SU-DHL-6 (cell line): ENCODE results near the gene CACNB3.

Source experiments
- EZH2phosphoT487 ChIP-seq: fragments of 200-600 bp; sonication (generic), shearing (Covaris generic); conservative IDR thresholded peaks from 2 replicates; pipeline ENCODE4 v1.6.1; 2018; ENCODE audit warnings: mild to moderate bottlenecking, antibody characterized with exemption, low read length, moderate library complexity, mixed read lengths
- TF ChIP-seq, protein P1 (sequence below): fragments of 200-600 bp; sonication (generic); IDR thresholded peaks from one replicate; pipeline ENCODE4 v1.5.1; 2017; ENCODE audit warnings: antibody characterized with exemption, mild to moderate bottlenecking, low read length, moderate library complexity; ENCODE audit not compliant: insufficient read depth, poor library complexity, severe bottlenecking

DNA sequence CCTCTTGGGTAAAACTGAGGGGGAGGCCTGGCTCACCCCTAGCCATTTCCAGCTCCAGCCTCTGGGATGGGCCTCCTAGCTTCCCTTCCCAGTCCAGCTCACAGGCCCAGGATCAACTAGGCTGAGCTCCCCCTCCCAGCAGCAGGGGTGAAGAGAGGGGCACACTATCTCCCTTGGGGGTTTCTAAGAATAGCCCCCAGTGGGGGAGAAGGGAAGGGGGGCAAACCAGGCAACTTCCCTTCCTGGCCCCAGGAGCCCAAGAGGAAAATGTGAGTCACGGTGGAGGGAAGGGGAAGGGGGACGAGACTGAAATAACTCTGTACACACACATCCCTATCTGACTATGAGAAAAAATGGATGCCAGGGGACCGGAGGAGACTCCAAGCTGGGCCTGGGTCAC, 38.4 kb upstream of the CACNB3 start:
- TF ChIP-seq, protein P1, sequence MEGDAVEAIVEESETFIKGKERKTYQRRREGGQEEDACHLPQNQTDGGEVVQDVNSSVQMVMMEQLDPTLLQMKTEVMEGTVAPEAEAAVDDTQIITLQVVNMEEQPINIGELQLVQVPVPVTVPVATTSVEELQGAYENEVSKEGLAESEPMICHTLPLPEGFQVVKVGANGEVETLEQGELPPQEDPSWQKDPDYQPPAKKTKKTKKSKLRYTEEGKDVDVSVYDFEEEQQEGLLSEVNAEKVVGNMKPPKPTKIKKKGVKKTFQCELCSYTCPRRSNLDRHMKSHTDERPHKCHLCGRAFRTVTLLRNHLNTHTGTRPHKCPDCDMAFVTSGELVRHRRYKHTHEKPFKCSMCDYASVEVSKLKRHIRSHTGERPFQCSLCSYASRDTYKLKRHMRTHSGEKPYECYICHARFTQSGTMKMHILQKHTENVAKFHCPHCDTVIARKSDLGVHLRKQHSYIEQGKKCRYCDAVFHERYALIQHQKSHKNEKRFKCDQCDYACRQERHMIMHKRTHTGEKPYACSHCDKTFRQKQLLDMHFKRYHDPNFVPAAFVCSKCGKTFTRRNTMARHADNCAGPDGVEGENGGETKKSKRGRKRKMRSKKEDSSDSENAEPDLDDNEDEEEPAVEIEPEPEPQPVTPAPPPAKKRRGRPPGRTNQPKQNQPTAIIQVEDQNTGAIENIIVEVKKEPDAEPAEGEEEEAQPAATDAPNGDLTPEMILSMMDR = no peak
- no peak for TF ChIP-seq EZH2phosphoT487
